Testis (tissue), 2 donors: ENCODE results near the gene ZSCAN10.

ENCODE experiments used
- CTCF ChIP-seq, 3 experiments: fragments of 450-650 bp in 2 of 3; fragments of 200-600 bp in 1 of 3; sonication (generic) in 1 of 3; IDR thresholded peaks; one replicate each; pipeline ENCODE4 v1.5.1; 2016 to 2019; ENCODE audit warnings: antibody characterized with exemption in 3 of 3, mild to moderate bottlenecking in 2 of 3, moderate library complexity in 1 of 3
- POLR2A ChIP-seq: fragments of 450-650 bp; IDR thresholded peaks from one replicate; pipeline ENCODE4 v1.6.1; 2017; ENCODE audit warnings: antibody characterized with exemption, mild to moderate bottlenecking, moderate library complexity

- TF ChIP-seq CTCF (IDR thresholded peaks at IDR 0.05) (no peak), POLR2A (no peak)
Observed at GRCh38 chr16:3120435-3120834, 21.3 kb upstream of the ZSCAN10 start.
